GM12874 (cell line): ENCODE data around the gene NUP188.
A peak's percentile ranks its signal among the peaks of the same experiment; 100 is the strongest.

ENCODE experiments used
- CTCF ChIP-seq: IDR thresholded peaks from 2 replicates; pipeline ENCODE4 v1.5.1; 2011; ENCODE audit warnings: low read depth, mild to moderate bottlenecking, control low read depth, low read length, moderate library complexity; ENCODE audit not compliant: insufficient read depth

NUP188 gene

GRCh38 chr9:128927731-128928411 lies 19.6 kb upstream of the NUP188 start:
- peak; percentile 81 for TF ChIP-seq CTCF

GRCh38 chr9:128928624-128929023 lies 18.9 kb upstream of the NUP188 start:
- TF ChIP-seq CTCF = no peak

- no peak for TF ChIP-seq CTCF
Observed at GRCh38 chr9:128929560-128929959, 17.9 kb upstream of the NUP188 start.

GRCh38 chr9:128933731-128934130 lies 13.8 kb upstream of the NUP188 start:
- TF ChIP-seq CTCF = no peak

GRCh38 chr9:128936171-128936865 lies 11.2 kb upstream of the NUP188 start:
- no peak for TF ChIP-seq CTCF

GRCh38 chr9:128937310-128938165 lies 10.0 kb upstream of the NUP188 start:
- TF ChIP-seq CTCF = no peak

- no peak for TF ChIP-seq CTCF
Observed at GRCh38 chr9:128940271-128940921, 7.1 kb upstream of the NUP188 start.
